Astrocyte (in vitro differentiated cells and primary cell): Measurements from ENCODE around the gene PSAT1. TPM values are rescaled to one million over a fixed set of nuclear protein-coding genes. Genes with fewer than 3 reads are reported as not detected.

ENCODE experiments used
- DNase-seq: peaks from one replicate; pipeline ENCODE4 v3.0.0-alpha.2; 2010; ENCODE audit warnings: low read depth
- FAIRE-seq: peaks from 2 replicates; lab custom pipeline; 2011; peaks lifted over from hg19 to GRCh38; lab: Jason Lieb, UNC
- H2AFZ ChIP-seq: 2 replicates; pipeline ENCODE4 v1.6.0; 2012; ENCODE audit warnings: low read depth, low read length, inconsistent platforms
- H3K27ac ChIP-seq: 2 replicates; pipeline ENCODE4 v1.5.1; 2011; ENCODE audit warnings: low read depth, low read length, inconsistent platforms
- H3K27me3 ChIP-seq: 2 replicates; pipeline ENCODE4 v1.6.0; 2011; ENCODE audit warnings: low read length, inconsistent platforms; ENCODE audit not compliant: insufficient read depth
- H3K36me3 ChIP-seq: 2 replicates; pipeline ENCODE4 v1.5.1; 2011; ENCODE audit warnings: low read length, inconsistent platforms; ENCODE audit not compliant: insufficient read depth
- H3K4me1 ChIP-seq: 2 replicates; pipeline ENCODE4 v1.5.1; 2011; ENCODE audit warnings: low read length, inconsistent platforms; ENCODE audit not compliant: insufficient read depth
- H3K4me2 ChIP-seq: 2 replicates; pipeline ENCODE4 v1.6.0; 2012; ENCODE audit warnings: low read length, inconsistent platforms
- H3K4me3 ChIP-seq: 2 replicates; pipeline ENCODE4 v1.5.1; 2011; ENCODE audit warnings: low read depth, mild to moderate bottlenecking, low read length, inconsistent platforms; ENCODE audit not compliant: insufficient read depth
- H3K79me2 ChIP-seq: 2 replicates; pipeline ENCODE4 v1.6.0; 2012; ENCODE audit warnings: mild to moderate bottlenecking, low read length, inconsistent platforms; ENCODE audit not compliant: insufficient read depth
- H3K9ac ChIP-seq: 2 replicates; pipeline ENCODE4 v1.6.0; 2012; ENCODE audit warnings: mild to moderate bottlenecking, low read length, inconsistent platforms
- H3K9me3 ChIP-seq: 2 replicates; pipeline ENCODE4 v1.5.1; 2012; ENCODE audit warnings: low read depth, mild to moderate bottlenecking, low read length, inconsistent platforms; ENCODE audit not compliant: insufficient read depth
- H4K20me1 ChIP-seq: 2 replicates; pipeline ENCODE4 v1.6.0; 2012; ENCODE audit warnings: low read length, inconsistent platforms; ENCODE audit not compliant: insufficient read depth
- H3K27ac Mint-ChIP-seq: one replicate; pipeline ENCODE4 v1.8.0; 2021; ENCODE audit warnings: mild to moderate bottlenecking, mixed read lengths; ENCODE audit not compliant: unreplicated experiment
- H3K27me3 Mint-ChIP-seq: one replicate; pipeline ENCODE4 v1.8.0; 2021; ENCODE audit warnings: low read depth, mixed read lengths; ENCODE audit not compliant: unreplicated experiment
- H3K36me3 Mint-ChIP-seq: one replicate; pipeline ENCODE4 v1.8.0; 2021; ENCODE audit warnings: low read depth, mixed read lengths; ENCODE audit not compliant: unreplicated experiment
- H3K4me1 Mint-ChIP-seq: one replicate; pipeline ENCODE4 v1.8.0; 2021; ENCODE audit warnings: low read depth, mixed read lengths; ENCODE audit not compliant: unreplicated experiment
- H3K4me3 Mint-ChIP-seq: one replicate; pipeline ENCODE4 v1.8.0; 2021; ENCODE audit warnings: mild to moderate bottlenecking, moderate library complexity, mixed read lengths; ENCODE audit not compliant: unreplicated experiment
- H3K9me3 Mint-ChIP-seq: one replicate; pipeline ENCODE4 v1.8.0; 2021; ENCODE audit warnings: mild to moderate bottlenecking, mixed read lengths; ENCODE audit not compliant: unreplicated experiment
- CTCF ChIP-seq: IDR thresholded peaks from 2 replicates; pipeline ENCODE4 v1.5.1; 2011; ENCODE audit warnings: low read depth, mild to moderate bottlenecking, inconsistent platforms, low read length, moderate library complexity; ENCODE audit not compliant: insufficient read depth
- EZH2 ChIP-seq: IDR thresholded peaks from 2 replicates; pipeline ENCODE4 v1.6.1; 2012; ENCODE audit warnings: mild to moderate bottlenecking, low read length, inconsistent platforms; ENCODE audit not compliant: insufficient read depth
- total RNA-seq: library from RNA; stranded (reverse); gene quantifications from 2 replicates; pipeline ENCODE4 v1.2.1, GENCODE V29; 2021

PSAT1 gene
- total RNA-seq, 1 donor from 2014 or later = 335 TPM

GRCh38 chr9:78289474-78289873 is 7.5 kb upstream of the PSAT1 start:
- DNase-seq (no peak), FAIRE-seq (no peak)
- no peak overlapping the region for H3K4me3 Mint-ChIP-seq
- Histone ChIP-seq H3K27ac (no peak overlapping the region), H3K36me3 (no peaks in the 10 kb centered on the region), H3K79me2 (no peaks in the 10 kb centered on the region), H3K4me1 (no peaks in the 10 kb centered on the region), H3K9ac (no peak overlapping the region), H3K27me3 (peaks cover 2% of the 10 kb centered on the region), H2AFZ (no peak overlapping the region), H4K20me1 (no peaks in the 10 kb centered on the region), H3K4me3 (no peak overlapping the region), H3K4me2 (no peak overlapping the region), H3K9me3 (no peaks in the 10 kb centered on the region)
- TF ChIP-seq CTCF (no peak), EZH2 (no peak)
- H3K27ac Mint-ChIP-seq = no peak overlapping the region
- no peaks in the 10 kb centered on the region for H3K36me3 Mint-ChIP-seq
- peaks cover 2% of the 10 kb centered on the region for H3K4me1 Mint-ChIP-seq
- no peaks in the 10 kb centered on the region for H3K9me3 Mint-ChIP-seq
- H3K27me3 Mint-ChIP-seq = peaks cover 5% of the 10 kb centered on the region

- H3K4me1 Mint-ChIP-seq = peaks cover 12% of the 10 kb centered on the region
- Histone ChIP-seq H3K4me2 (no peak overlapping the region), H3K4me3 (no peak overlapping the region), H3K36me3 (no peaks in the 10 kb centered on the region), H3K9me3 (no peaks in the 10 kb centered on the region), H3K27ac (no peak overlapping the region), H3K9ac (no peak overlapping the region), H3K27me3 (peaks cover 1% of the 10 kb centered on the region), H4K20me1 (no peaks in the 10 kb centered on the region), H3K79me2 (no peaks in the 10 kb centered on the region), H3K4me1 (peaks cover 6% of the 10 kb centered on the region), H2AFZ (no peak overlapping the region)
- peaks cover 3% of the 10 kb centered on the region for H3K27me3 Mint-ChIP-seq
- FAIRE-seq (no peak), DNase-seq (no peak)
- H3K36me3 Mint-ChIP-seq = no peaks in the 10 kb centered on the region
- peak overlapping the region; percentile 34 for H3K4me3 Mint-ChIP-seq
- H3K27ac Mint-ChIP-seq = no peak overlapping the region
- TF ChIP-seq EZH2 (no peak), CTCF (no peak)
- no peaks in the 10 kb centered on the region for H3K9me3 Mint-ChIP-seq
These were observed 5.5 kb upstream of the PSAT1 start for GRCh38 chr9:78291240-78291925.

GRCh38 chr9:78292026-78292425 is 4.9 kb upstream of the PSAT1 start:
- H3K4me3 Mint-ChIP-seq = no peak overlapping the region
- Histone ChIP-seq H2AFZ (no peak overlapping the region), H4K20me1 (no peaks in the 10 kb centered on the region), H3K79me2 (no peaks in the 10 kb centered on the region), H3K36me3 (no peaks in the 10 kb centered on the region), H3K27me3 (no peaks in the 10 kb centered on the region), H3K9ac (no peak overlapping the region), H3K27ac (no peak overlapping the region), H3K9me3 (no peaks in the 10 kb centered on the region), H3K4me2 (no peak overlapping the region), H3K4me1 (peaks cover 8% of the 10 kb centered on the region), H3K4me3 (no peak overlapping the region)
- no peak overlapping the region for H3K27ac Mint-ChIP-seq
- no peaks in the 10 kb centered on the region for H3K36me3 Mint-ChIP-seq
- H3K27me3 Mint-ChIP-seq = peaks cover 2% of the 10 kb centered on the region
- H3K4me1 Mint-ChIP-seq = peaks cover 12% of the 10 kb centered on the region
- FAIRE-seq (no peak), DNase-seq (no peak)
- no peaks in the 10 kb centered on the region for H3K9me3 Mint-ChIP-seq
- no peak for TF ChIP-seq EZH2
- no peak for TF ChIP-seq CTCF
